Activated CD4-positive, alpha-beta T cell treated with anti-CD3 and anti-CD28 coated beads, Interleukin-2, amount 10 ng/mL, durations not matched to agents 7 days and 5 days (primary cell): ENCODE measurements around the gene PARD3B. TPM values are rescaled to one million over a fixed set of nuclear protein-coding genes. Genes with fewer than 3 reads are reported as not detected.
A peak's percentile ranks its signal among the peaks of the same experiment; 100 is the strongest.
"Not testable (repeated sequence)": the region's sequence is repeated elsewhere in the genome, so short reads cannot be mapped to it uniquely, and the experiment has no call there.

Source experiments
- CTCF ChIA-PET: fragments of 350-600 bp; sonication (Branson Sonifier 250); formaldehyde crosslinking; loops from one replicate; lab custom pipeline; 2021; ENCODE audit warnings: antibody characterized with exemption; lab: Charles Lee
- POLR2A ChIA-PET: fragments of 350-600 bp; sonication (Branson Sonifier 250); formaldehyde crosslinking; loops from one replicate; lab custom pipeline; 2021; ENCODE audit warnings: antibody characterized with exemption; lab: Charles Lee
- DNase-seq: peaks from one replicate; pipeline ENCODE4 v3.0.0-alpha.2; 2020
- H3K27ac Mint-ChIP-seq: one replicate; pipeline ENCODE4 v1.8.0; 2021; ENCODE audit warnings: mild to moderate bottlenecking, moderate library complexity, mixed read lengths
- H3K27me3 Mint-ChIP-seq: one replicate; pipeline ENCODE4 v1.8.0; 2021; ENCODE audit warnings: mixed read lengths
- H3K36me3 Mint-ChIP-seq: one replicate; pipeline ENCODE4 v1.8.0; 2021; ENCODE audit warnings: low read depth, mixed read lengths
- H3K4me1 Mint-ChIP-seq: one replicate; pipeline ENCODE4 v1.8.0; 2021; ENCODE audit warnings: mixed read lengths
- H3K4me3 Mint-ChIP-seq: one replicate; pipeline ENCODE4 v1.8.0; 2021; ENCODE audit warnings: mild to moderate bottlenecking, moderate library complexity, mixed read lengths
- H3K9me3 Mint-ChIP-seq: one replicate; pipeline ENCODE4 v1.8.0; 2021; ENCODE audit warnings: mixed read lengths
- total RNA-seq, 2 experiments: library from RNA; stranded (reverse); gene quantifications; one replicate each; pipeline ENCODE4 v1.2.3, GENCODE V29; 2021

PARD3B gene
- total RNA-seq, 2 experiments from 2014 or later: 0.50 to 0.77 TPM

- H3K36me3 Mint-ChIP-seq: no peaks in the 10 kb centered on the region
These were observed 648.0 kb downstream of the PARD3B start for GRCh38 chr2:205193125-205193835.

GRCh38 chr2:205193836-205194228 lies 648.6 kb downstream of the PARD3B start:
- Mint-ChIP-seq H3K4me3 (no peak overlapping the region), H3K36me3 (no peaks in the 10 kb centered on the region), H3K27ac (no peak overlapping the region), H3K4me1 (peaks cover 10% of the 10 kb centered on the region), H3K27me3 (no peaks in the 10 kb centered on the region), H3K9me3 (no peaks in the 10 kb centered on the region)
- ChIA-PET CTCF (no interaction called here), POLR2A (no interaction called here)
- peak; percentile 7 for DNase-seq

More at GRCh38 chr2:205193125-205193835, 648.0 kb downstream of the PARD3B start:
- Mint-ChIP-seq H3K27me3 (no peaks in the 10 kb centered on the region), H3K27ac (no peak overlapping the region), H3K4me1 (peaks cover 9% of the 10 kb centered on the region), H3K4me3 (no peak overlapping the region), H3K9me3 (no peaks in the 10 kb centered on the region)
- POLR2A ChIA-PET: no interaction called here
- DNase-seq: no peak
- CTCF ChIA-PET: no interaction called here

DNA sequence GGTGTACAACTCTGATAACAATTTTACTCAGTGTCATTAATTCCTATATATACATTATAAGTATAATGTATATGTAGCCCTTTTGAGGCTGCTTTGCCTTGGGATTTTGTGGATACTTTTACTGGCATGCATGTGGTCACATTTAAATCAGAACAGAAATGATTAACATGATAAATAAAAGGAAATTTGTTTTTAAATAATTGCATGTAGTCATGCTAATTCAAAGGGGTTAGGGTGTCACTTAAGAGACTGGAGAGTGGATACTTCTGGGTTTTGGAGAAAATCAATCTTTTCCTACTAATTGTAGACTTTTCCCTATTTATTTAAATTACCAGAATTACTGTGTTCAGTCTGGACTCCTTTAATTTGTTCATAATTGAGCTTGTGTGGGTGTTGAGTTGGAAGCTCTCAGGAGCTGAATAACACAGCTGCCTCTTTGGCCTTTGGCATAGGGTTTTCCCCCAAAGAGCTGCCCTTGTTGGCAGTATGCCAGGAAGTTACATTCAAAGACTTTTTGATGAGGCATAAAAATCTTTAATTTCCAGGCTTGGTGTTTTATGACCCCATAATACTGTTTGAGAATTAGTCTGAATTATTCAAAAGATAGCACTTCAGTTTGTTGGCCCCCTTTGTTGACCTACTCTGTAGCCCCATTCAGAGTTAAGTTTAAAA lies 652.3 kb downstream of the PARD3B start:
- Mint-ChIP-seq H3K4me3 (no peak overlapping the region), H3K36me3 (no peaks in the 10 kb centered on the region), H3K9me3 (no peaks in the 10 kb centered on the region), H3K27me3 (no peaks in the 10 kb centered on the region), H3K4me1 (peaks cover 5% of the 10 kb centered on the region), H3K27ac (no peak overlapping the region)
- CTCF ChIA-PET: interaction anchor here (0.6 kb wide), 1 partner anchor 208 kb away, joined by 3 read pairs; no protein-coding TSS in a partner anchor
- DNase-seq: no peak
- POLR2A ChIA-PET: no interaction called here

GRCh38 chr2:205198140-205198525 lies 652.9 kb downstream of the PARD3B start:
- Mint-ChIP-seq H3K9me3 (no peaks in the 10 kb centered on the region), H3K27me3 (no peaks in the 10 kb centered on the region), H3K36me3 (no peaks in the 10 kb centered on the region), H3K27ac (no peak overlapping the region), H3K4me3 (no peak overlapping the region), H3K4me1 (peaks cover 5% of the 10 kb centered on the region)
- ChIA-PET CTCF (interaction anchor here (0.8 kb wide), 1 partner anchor 21 kb away, joined by 3 read pairs; no protein-coding TSS in a partner anchor), POLR2A (no interaction called here)
- DNase-seq: no peak

- CTCF ChIA-PET: interaction anchor here (1.4 kb wide), 1 partner anchor 15 kb away, joined by 3 read pairs; no protein-coding TSS in a partner anchor
- Mint-ChIP-seq H3K27ac (no peak overlapping the region), H3K4me1 (peaks cover 5% of the 10 kb centered on the region), H3K27me3 (no peaks in the 10 kb centered on the region), H3K36me3 (no peaks in the 10 kb centered on the region), H3K4me3 (no peak overlapping the region), H3K9me3 (no peaks in the 10 kb centered on the region)
- no peak for DNase-seq
- POLR2A ChIA-PET: no interaction called here
These were observed 654.0 kb downstream of the PARD3B start for GRCh38 chr2:205199165-205199850.

- Mint-ChIP-seq H3K27me3 (peaks cover 13% of the 10 kb centered on the region), H3K9me3 (no peaks in the 10 kb centered on the region), H3K4me3 (no peak overlapping the region), H3K36me3 (no peaks in the 10 kb centered on the region), H3K27ac (no peak overlapping the region), H3K4me1 (no peaks in the 10 kb centered on the region)
- POLR2A ChIA-PET: no interaction called here
- CTCF ChIA-PET: no interaction called here
- DNase-seq: no peak
These were observed 665.2 kb downstream of the PARD3B start for GRCh38 chr2:205210494-205210893.

DNA sequence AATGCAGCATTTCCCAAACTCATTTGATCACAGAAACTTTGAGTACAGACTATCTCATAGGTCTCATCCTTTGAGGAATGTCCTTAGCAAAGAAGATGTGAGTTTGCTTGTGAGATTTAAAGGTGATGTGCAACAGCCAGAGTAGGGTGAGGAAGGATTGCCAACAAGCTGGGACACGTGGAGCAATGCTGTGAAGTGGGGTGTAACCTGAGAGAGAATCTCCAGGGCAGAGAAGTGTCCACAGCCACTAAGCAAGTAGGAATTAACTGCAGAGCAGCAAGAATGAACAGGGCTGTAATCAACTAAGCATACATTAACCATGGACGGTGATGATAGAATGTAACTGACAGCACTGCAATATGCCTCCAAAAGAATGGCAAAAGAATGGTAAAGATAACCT lies 667.1 kb downstream of the PARD3B start:
- no peaks in the 10 kb centered on the region for H3K9me3 Mint-ChIP-seq
- H3K27me3 Mint-ChIP-seq: peaks cover 13% of the 10 kb centered on the region
- no peak for DNase-seq
- H3K27ac Mint-ChIP-seq: no peak overlapping the region
- no peak overlapping the region for H3K4me3 Mint-ChIP-seq
- no peaks in the 10 kb centered on the region for H3K4me1 Mint-ChIP-seq
- ChIA-PET CTCF (no interaction called here), POLR2A (no interaction called here)
- H3K36me3 Mint-ChIP-seq: no peaks in the 10 kb centered on the region

DNA sequence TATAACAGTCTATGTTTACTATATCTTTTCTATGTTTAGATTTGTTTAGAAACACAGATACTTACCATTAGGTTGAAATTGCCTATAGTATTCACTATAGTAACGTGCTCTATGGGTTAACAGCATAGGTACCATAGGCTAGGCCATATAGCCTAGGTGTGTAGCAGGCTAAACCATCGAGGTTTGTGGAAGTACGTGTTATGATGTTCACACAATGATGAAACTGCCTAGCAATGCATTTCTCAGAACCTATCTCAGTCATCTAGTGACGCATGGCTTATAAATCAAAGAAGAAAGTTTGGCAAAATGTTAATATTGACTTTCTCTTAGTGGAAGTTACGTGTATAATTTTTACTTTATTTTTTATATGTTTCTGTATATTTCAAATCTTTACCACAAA lies 670.8 kb downstream of the PARD3B start:
- CTCF ChIA-PET: no interaction called here
- Mint-ChIP-seq H3K4me1 (no peaks in the 10 kb centered on the region), H3K9me3 (no peaks in the 10 kb centered on the region), H3K4me3 (no peak overlapping the region), H3K27ac (no peak overlapping the region), H3K36me3 (no peaks in the 10 kb centered on the region), H3K27me3 (peaks cover 11% of the 10 kb centered on the region)
- DNase-seq: no peak
- POLR2A ChIA-PET: no interaction called here

DNA sequence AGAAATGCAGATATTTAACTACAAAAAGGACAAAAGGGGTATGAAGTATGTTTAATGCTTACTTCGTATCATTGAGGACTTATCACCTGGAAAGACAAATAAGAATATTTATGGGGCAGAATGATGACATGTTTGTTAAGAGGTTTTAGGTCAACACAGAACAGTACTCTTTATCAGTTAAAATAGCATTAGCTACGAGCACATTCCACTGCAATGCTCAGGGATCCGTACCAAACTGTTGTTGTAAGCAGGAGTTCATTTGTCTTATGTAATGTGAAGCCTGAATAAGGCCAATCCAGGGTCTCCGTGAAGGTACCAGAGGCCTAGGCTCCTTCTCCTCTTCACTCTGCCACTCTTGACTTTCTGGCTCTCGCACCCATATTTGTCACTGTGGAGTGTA lies 671.3 kb downstream of the PARD3B start:
- DNase-seq: no peak
- no peaks in the 10 kb centered on the region for H3K4me1 Mint-ChIP-seq
- no peak overlapping the region for H3K27ac Mint-ChIP-seq
- H3K36me3 Mint-ChIP-seq: no peaks in the 10 kb centered on the region
- ChIA-PET CTCF (no interaction called here), POLR2A (no interaction called here)
- no peaks in the 10 kb centered on the region for H3K9me3 Mint-ChIP-seq
- no peak overlapping the region for H3K4me3 Mint-ChIP-seq
- H3K27me3 Mint-ChIP-seq: peaks cover 8% of the 10 kb centered on the region

DNA sequence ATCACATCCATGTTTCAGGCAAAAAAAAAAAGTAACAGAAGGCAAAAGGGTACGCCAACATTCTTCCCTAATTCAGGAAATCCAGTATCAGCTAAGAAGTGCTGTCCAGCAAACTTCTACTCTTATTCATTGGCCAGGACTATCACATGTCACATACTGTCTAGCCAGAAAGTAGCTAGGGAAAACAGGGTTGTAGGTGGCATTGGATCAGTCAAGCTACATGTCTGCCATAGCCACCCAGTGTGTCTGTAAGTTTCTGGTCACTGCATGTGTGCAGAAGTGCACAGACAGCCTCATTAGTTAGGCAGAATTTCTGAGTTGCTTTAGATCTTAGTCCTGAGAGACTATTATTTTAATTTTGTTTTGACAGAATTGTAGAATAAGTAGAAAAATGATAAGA lies 671.7 kb downstream of the PARD3B start:
- no peak overlapping the region for H3K4me3 Mint-ChIP-seq
- no peaks in the 10 kb centered on the region for H3K36me3 Mint-ChIP-seq
- peaks cover 8% of the 10 kb centered on the region for H3K27me3 Mint-ChIP-seq
- no peaks in the 10 kb centered on the region for H3K9me3 Mint-ChIP-seq
- ChIA-PET POLR2A (no interaction called here), CTCF (no interaction called here)
- no peak overlapping the region for H3K27ac Mint-ChIP-seq
- no peak for DNase-seq
- H3K4me1 Mint-ChIP-seq: no peaks in the 10 kb centered on the region

DNA sequence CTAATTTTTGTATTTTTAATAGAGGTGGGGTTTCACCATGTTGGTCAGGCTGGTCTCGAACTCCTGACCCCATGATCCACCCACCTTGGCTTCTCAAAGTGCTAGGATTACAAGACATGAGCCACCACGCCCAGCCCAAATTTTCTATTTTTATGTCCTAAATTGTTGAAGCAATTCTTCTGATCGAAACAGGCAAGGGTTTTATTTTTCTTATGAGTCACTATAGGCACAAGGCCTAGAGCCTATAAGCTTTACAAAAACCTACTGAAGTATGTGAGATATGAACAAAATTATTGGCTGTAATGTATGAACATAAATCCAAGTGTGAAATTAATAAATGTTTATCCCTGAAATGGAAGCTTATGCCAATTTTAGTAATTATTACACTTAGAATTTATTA lies 672.8 kb downstream of the PARD3B start:
- no peak overlapping the region for H3K27ac Mint-ChIP-seq
- H3K9me3 Mint-ChIP-seq: no peaks in the 10 kb centered on the region
- no peak overlapping the region for H3K4me3 Mint-ChIP-seq
- peaks cover 4% of the 10 kb centered on the region for H3K27me3 Mint-ChIP-seq
- POLR2A ChIA-PET: no interaction called here
- H3K36me3 Mint-ChIP-seq: no peaks in the 10 kb centered on the region
- H3K4me1 Mint-ChIP-seq: no peaks in the 10 kb centered on the region
- CTCF ChIA-PET: no interaction called here
- no peak for DNase-seq

GRCh38 chr2:205218816-205219215 lies 673.5 kb downstream of the PARD3B start:
- CTCF ChIA-PET, H3K4me3 Mint-ChIP-seq, H3K9me3 Mint-ChIP-seq, POLR2A ChIA-PET, H3K36me3 Mint-ChIP-seq, H3K27ac Mint-ChIP-seq, DNase-seq, H3K27me3 Mint-ChIP-seq, H3K4me1 Mint-ChIP-seq: not testable (repeated sequence)

- H3K9me3 Mint-ChIP-seq: no peaks in the 10 kb centered on the region
- CTCF ChIA-PET: no interaction called here
- no peak for DNase-seq
- peaks cover 4% of the 10 kb centered on the region for H3K27me3 Mint-ChIP-seq
- POLR2A ChIA-PET: no interaction called here
- H3K4me3 Mint-ChIP-seq: no peak overlapping the region
- H3K36me3 Mint-ChIP-seq: no peaks in the 10 kb centered on the region
- no peak overlapping the region for H3K27ac Mint-ChIP-seq
- H3K4me1 Mint-ChIP-seq: no peaks in the 10 kb centered on the region
These were observed 675.3 kb downstream of the PARD3B start for GRCh38 chr2:205220559-205220958.
